Activated CD4-positive, alpha-beta T cell treated with anti-CD3 and anti-CD28 coated beads for 48 hours (primary cell): ENCODE results near the gene MSTO1.
"Not testable (repeated sequence)": the region's sequence is repeated elsewhere in the genome, so short reads cannot be mapped to it uniquely, and the experiment has no call there.

ENCODE experiments used
- DNase-seq: peaks from one replicate; pipeline ENCODE4 v3.0.0-alpha.2; 2020

Gene MSTO1

DNA sequence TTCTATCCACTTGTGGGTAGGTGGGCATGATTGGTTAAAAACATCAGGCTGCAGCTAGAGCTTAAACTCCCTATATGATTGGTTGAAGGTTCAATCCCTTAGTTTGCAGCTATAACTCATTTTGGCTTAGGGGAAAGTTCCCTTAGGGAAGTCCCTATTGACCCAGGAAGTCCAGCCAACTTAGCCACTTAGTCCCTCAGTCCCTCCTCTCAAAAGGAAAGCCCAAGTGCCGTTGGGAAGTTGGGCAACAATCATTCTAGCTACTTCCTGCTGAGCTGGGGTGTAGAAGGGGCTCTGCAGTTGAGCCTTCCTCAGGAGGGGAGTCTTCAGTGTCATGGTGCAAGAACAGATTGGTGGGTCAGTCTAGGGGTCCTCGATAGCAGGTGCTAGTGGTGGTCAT lies 12.2 kb downstream of the MSTO1 start:
- no peak for DNase-seq

DNA sequence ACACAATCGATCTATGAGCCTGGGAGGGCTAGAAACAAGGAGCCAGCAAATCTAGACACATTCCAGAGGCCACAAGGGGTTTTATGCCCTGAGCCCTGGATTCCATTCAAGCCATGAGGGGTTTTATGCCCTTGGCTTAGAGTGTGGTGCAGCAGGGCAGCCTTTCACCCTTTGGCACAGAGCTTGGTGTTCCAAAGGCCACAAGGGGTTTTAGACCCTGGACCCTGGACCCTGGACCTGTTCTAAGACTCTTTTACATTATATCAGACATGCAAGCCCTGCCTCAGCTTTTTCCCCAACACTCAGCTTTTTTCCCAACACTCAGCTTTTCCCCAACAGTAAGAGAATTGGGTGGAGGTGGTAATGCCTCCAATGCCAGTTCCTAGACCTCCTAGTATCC lies 13.3 kb downstream of the MSTO1 start:
- DNase-seq, result no peak

DNA sequence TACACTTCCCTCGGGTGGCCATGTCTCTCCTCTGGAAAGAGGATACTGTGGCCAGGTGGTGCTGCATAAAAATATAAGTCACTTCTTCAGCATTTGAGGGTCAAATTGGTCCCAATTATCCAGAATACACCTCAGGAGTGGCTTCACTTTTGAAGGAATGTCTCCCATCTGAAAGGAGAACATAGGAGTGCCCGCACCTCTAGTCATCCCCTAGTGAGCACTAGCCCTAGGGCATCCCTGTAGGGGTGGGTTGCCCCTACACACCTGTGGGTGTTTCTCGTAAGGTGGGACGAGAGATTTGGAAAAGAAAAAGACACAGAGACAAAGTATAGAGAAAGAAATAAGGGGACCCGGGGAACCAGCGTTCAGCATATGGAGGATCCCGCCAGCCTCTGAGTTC lies 16.4 kb downstream of the MSTO1 start:
- DNase-seq, result not testable (repeated sequence)

DNA sequence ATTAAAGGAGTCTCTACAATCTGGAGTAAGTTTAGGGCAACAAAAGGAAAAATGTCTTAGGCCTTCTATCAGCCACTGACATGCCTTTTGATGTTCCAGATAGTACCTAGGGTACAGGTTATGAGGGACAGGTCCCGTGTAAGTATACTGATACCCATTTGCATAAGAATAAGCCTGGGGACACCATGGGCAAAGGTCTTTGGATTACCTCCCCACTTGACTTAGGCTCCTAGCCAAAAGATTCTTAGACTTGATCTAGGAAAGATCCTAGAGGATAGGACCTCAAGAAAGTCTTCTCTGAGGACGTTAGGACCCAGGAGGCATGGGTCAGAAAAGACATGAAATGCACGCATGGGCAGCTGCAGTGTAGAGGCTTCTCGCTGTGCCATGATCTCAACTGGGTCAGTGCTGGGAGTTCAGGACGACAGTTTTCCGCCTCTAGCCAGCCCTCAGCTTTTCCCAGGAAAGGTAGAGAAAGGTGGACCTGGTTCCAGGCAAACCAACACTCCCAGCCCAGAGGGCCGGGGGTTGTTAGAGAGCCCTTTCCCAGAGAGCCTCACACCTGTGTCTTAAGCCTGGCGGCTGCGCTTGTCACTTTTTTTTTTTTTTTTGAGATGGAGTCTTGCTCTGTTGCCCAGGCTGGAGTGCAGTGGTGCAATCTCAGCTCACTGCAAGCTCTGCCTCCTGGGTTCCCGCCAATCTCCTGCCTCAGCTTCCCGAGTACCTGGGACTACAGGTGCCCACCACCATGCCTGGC lies 26.6 kb downstream of the MSTO1 start:
- DNase-seq, result no peak

DNA sequence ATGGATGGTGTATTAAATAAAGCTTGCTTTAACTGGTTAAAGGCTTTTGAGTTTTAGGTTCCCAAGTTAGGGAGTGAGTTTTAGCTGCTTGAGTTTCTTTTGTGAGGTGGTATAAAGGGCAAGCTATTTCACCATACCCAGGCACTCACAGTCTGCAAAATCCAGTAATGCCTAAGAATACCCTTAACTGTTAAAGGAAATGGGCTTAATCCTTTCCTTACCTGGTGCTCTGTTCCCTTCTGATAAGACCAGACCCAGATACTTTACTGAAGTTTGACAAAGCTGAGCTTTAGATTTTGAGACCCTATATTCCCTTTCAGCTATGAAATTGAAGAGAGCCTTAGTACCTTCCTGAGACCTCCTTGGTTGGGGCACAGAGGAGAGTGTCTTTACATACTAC lies 30.3 kb downstream of the MSTO1 start:
- no peak for DNase-seq

DNA sequence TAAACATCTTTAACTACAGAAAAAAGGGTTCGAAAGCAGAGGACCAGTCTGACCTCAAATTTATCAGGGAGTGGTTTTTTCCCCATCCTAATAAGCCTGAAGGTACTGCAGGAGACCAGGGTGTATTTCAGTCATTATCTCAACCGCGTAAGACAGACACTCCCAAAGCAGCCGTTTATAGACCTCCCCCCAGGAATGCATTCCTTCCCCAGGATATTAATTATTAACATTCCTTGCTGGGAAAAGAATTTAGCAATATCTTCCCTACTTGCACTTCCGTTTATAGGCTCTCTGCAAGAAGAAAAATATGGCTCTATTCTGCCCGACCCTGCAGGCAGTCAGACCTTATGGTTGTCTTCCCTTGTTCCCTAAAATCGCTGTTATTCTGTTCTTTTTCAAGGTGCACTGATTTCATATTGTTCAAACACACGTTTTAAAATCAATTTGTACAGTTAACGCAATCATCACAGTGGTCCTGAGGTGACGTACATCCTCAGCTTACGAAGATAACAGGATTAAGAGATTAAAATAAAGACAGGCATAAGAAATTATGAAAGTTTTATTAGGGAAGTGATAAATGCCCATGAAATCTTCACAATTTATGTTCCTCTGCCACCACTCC lies 32.7 kb downstream of the MSTO1 start:
- not testable (repeated sequence) for DNase-seq

DNA sequence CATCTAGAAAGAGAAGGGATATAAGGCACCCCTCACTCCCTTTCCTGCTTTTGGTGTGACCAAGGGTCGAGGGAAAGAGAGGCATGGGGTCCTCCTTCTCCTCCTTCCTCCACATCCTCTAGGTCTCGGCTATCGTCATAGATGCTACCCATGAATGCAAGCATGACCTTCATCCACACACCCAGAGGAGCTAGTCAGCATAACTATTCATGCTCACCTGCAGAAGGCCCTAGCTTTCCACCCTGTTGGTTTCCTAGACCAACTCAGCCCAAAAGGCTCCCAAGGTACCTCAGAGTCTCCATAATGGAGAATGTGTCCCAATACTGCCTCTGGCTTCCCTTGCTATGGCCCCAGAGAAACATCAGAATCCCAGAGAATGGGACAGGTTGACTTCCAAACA lies 33.2 kb downstream of the MSTO1 start:
- no peak for DNase-seq

DNA sequence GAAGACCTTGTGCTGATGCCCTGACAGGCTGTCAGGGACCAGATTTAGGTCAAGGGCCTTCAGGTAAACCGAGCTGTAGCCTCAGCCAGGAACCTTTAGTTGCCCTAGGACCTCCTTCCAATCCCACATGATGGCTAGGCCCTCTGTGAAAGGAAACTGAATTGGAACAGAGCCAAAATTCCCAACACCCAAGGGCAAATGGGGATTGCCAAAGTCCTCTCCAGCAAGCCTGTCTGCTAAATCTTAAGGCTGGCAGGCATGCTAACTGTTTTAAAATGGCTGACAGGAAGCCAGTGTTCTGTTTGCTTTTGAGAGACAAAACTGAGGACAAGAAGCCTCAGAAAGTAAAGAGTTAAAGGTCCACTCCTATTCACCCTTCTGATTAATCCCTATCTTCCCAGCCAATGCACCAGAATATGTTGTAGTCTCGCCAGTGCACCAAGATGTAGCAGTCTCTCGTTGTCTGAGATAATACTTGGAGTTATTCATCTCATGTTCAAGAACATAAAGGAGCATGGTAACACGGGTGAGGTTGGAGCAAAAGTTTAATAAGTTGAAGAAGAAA lies 35.1 kb downstream of the MSTO1 start:
- no peak for DNase-seq

DNA sequence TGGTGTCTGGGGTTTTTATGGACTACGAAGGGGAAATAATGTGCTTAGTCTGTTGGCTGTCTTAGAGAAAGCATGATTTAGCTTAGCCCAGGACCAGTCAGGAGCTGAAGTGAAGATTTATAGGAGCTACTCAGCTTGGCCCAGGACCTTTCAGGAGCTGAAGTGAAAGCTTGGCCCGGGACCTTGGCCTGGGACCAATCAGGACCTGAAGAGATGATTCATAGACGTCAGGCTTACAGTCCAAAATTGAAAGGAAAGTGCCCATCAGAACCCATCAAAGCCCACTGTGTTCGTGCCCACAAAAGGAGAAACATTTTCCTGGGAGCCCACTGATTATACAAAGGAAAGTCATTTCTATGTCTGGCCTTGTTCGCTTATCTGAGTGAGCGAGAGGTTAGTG lies 35.6 kb downstream of the MSTO1 start:
- DNase-seq, result no peak

DNA sequence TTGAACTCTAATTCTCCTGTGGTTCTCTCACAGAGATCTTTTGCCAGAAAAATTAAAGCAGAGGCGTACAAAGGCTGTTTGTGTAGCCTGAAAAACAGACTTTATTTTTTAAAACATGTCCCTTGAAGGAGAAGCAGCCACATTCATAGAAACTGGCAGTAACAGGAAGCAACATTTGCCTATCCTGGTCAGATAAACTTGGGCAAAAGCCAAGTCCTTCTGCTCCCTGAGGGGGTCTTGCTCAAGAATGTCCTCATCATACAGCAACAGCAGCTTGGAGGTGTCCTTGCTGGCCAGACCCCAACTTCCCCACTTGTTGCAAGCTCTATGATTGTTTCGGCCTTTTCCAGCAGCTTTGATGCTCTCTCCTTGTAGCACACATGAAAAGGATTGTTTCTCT lies 36.3 kb downstream of the MSTO1 start:
- no peak for DNase-seq

DNA sequence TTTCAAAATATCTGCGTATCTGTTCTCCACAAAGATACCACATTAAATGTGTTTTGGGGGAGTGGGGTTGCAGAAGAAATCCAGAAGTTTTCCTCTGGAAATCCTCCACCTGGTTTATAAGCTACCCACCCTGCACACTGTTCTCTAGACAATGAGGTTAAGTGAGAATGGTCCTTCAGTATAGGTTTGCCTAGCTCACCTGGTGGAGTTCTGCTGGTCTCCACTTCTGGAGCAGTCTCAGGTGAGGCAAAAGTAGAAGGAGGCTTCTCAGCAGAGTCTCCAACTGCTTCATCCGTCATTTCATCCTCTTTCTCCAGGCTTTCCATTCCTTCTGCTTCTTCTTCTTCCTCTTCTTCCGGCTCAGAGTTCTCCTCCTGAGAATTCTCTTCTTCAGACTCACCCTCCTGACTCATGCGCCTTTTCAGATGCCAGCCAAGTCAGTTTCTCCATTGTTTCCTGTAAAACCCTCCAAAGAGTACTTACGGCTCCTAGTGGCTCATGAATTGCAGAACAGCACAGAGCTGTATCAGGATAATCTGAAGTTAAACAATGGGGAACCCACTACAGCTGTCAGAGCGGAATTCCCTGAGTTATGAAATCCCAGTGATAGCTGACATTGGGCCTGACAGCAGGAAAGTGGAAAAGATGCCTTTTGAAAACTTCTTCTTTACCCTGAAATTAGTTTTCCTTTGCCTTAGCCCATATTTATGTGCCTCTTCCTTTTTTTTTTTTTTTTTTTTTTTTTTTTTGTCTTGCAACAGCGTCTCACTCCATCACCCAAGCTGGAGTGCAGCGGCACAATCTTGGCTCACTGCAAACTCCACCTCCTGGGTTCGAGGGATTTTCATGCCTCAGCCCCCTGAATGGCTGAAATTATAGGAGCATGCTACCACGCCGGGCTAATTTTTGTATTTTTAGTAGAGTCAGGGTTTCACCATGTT lies 38.5 kb downstream of the MSTO1 start:
- no peak for DNase-seq

DNA sequence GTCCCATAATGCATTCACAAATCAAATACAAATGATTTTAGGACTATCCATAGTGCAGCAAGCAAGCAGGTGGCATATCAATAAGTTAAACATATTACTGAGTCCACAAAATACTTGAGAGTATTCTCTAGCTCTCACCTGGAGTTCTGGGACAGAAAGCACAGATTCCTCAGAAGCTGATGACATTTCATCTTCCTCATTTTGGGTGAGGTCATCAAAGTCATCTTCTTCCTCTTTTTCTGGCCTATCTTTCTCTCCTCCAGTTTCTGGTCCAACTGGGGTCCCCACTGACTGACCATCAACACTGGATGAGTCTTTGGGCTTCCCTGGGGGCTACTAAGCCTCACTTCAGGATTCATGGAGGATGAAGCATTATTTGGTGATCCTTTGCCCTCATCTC lies 39.7 kb downstream of the MSTO1 start:
- no peak for DNase-seq

DNA sequence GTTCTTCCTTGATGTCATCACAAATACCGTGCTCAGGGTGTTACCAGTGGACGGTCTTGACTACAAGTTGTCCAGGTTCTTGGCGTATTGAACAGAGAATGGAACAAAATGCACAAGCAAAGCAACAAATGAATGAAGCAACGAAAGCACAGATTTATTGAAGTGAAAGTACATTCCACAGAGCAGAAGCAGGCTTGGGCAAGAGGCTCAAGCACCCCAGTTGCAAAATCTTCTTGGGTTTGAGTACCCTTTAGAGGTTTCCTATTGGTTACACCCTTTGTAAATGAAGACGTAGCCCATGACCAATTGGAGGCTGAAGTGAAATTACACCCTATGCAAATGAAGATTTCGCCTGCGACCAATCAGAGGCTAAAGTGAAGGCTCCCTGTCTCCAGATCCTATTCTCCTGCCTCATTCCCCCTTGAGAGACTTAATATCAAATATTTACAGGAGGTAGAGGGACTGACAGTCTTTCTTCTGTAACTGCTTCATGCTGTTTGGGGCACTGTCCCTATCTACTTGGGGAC lies 40.3 kb downstream of the MSTO1 start:
- DNase-seq, result no peak

DNA sequence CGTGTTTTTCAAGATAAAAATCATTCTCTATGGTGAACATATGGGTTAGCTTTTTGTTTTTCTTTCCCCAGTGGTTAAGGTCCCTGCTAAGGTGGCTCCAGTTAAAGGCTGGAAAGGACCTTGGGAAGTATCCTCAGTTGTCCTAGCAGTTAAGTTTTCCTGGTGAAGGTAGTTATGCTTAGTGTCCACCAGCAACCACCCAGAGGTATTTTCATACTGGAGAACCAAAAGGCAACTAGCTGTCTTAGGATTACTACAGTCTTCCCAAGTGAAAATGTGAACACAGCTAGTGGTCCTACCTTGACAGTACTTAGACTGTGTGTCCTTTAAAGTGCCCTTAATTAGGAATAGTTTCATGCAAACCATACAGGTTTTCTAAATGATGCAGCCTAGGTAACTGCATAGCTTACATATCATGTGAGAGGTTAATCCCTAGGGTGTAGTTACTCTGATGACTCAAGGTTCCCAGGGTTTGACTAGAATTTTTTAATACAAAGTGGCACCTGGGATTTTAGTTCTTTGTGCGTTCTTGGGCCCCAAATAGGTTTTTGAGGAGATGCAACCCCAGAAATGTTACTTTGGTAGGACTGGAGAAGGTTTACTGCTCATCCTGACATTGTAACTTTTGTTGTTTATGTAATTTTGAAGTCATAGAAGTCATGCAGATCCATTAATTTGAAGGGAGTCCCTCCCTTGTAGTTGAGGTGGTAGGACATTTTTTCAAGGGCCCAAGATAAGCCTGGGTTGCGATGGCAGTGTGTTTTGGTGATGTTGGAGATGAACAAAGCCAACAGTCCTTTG lies 42.0 kb downstream of the MSTO1 start:
- no peak for DNase-seq

DNA sequence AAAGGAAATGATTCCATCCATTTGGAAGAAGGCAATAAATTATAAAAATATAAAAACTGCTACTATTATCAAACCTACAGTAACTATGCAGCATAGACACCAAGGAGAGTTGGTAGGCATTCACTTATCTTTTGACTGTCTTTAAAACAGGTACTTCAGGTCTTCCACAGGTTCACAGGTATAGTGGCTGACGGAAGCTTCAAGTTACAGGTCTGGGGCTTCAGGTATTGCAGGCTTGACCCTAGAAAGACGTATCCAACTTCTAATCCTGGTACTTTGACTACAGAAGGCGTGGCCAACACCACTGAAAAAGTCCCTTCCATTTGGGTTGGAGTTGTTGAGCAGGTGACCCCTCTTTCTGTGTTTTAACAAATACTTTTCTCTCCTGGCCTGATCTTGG lies 42.9 kb downstream of the MSTO1 start:
- DNase-seq, result no peak

DNA sequence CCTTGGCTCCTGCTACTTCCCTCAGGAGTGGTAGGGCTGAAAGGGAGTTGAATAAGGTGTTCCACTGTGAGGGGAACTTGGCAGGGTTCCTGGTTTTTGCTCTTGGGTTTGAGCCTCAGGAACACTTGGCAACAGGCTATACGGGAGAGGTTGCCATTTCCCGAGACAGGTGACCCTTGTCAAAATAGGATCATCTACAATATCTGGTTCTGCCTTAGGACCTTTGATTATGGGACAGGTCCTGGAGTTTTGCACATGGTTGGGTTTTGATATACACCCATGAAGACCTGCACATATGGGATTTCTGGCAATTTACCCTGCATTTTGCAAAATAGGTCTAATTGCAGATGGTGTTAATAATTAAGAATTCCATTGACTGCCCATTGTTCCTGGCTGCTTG lies 47.4 kb downstream of the MSTO1 start:
- DNase-seq, result no peak

DNA sequence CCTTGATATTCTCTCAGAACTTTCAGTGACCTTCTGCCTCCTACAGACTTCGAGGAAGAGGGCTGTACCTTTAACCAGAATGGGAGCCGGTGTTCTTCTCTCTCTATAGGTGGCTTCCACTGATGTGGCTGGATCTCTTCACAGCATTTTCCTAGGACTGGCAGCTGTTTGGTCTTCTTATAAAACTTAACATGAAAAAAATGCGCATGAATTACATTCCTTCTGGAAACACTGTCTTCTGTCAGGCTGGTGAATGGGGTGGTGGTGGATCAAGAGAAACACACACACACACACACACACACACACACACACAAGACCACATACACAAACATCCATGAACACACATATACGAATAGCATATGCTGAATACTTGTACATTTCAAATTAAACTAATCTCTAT lies 51.2 kb downstream of the MSTO1 start:
- DNase-seq, result not testable (repeated sequence)
